Mammary epithelial cell (primary cell): ENCODE measurements around the gene GRID2IP.

ENCODE experiments used
- EZH2 ChIP-seq: IDR thresholded peaks from 2 replicates; pipeline ENCODE4 v1.6.1; 2012; ENCODE audit warnings: low read length, inconsistent platforms, borderline replicate concordance
- TF ChIP-seq, protein P1 (sequence below), 2 donors: IDR thresholded peaks in 1 of 2; conservative IDR thresholded peaks in 1 of 2; 2 replicates each; pipeline ENCODE4 v1.5.1; 2011 to 2012; ENCODE audit warnings: inconsistent platforms in 2 of 2, low read length in 2 of 2, mild to moderate bottlenecking in 2 of 2, control low read depth in 1 of 2, low read depth in 1 of 2; ENCODE audit not compliant: insufficient read depth in 1 of 2; ENCODE audit errors: extremely low read depth in 1 of 2

- TF ChIP-seq, protein P1, sequence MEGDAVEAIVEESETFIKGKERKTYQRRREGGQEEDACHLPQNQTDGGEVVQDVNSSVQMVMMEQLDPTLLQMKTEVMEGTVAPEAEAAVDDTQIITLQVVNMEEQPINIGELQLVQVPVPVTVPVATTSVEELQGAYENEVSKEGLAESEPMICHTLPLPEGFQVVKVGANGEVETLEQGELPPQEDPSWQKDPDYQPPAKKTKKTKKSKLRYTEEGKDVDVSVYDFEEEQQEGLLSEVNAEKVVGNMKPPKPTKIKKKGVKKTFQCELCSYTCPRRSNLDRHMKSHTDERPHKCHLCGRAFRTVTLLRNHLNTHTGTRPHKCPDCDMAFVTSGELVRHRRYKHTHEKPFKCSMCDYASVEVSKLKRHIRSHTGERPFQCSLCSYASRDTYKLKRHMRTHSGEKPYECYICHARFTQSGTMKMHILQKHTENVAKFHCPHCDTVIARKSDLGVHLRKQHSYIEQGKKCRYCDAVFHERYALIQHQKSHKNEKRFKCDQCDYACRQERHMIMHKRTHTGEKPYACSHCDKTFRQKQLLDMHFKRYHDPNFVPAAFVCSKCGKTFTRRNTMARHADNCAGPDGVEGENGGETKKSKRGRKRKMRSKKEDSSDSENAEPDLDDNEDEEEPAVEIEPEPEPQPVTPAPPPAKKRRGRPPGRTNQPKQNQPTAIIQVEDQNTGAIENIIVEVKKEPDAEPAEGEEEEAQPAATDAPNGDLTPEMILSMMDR (conservative IDR thresholded peaks at IDR 0.05 in 1 of 2, IDR thresholded peaks at IDR 0.05 in 1 of 2; ENCODE audit: extremely low read depth in 1 of 2, insufficient read depth in 1 of 2, low read depth in 1 of 2, low read length in 2 of 2), result no peak
- TF ChIP-seq EZH2, result no peak
Measured at GRCh38 chr7:6546498-6547251, 4.6 kb downstream of the GRID2IP start.
